A172 (cell line): ENCODE measurements around the gene KYNU. TPM values are rescaled to one million over a fixed set of nuclear protein-coding genes. Genes with fewer than 3 reads are reported as not detected.
A peak's percentile ranks its signal among the peaks of the same experiment; 100 is the strongest.
"Not testable (repeated sequence)": the region's sequence is repeated elsewhere in the genome, so short reads cannot be mapped to it uniquely, and the experiment has no call there.

Experiments
- DNase-seq: peaks from one replicate; pipeline ENCODE4 v3.0.0-alpha.2; 2015; ENCODE audit warnings: low spot score
- total RNA-seq: library from RNA; depleted of rRNA; stranded (reverse); fragments of >200 nt; shearing (Covaris generic); gene quantifications from 2 replicates; pipeline ENCODE4 v1.2.3, GENCODE V29; 2014; rRNA removed

KYNU gene
- total RNA-seq, result 1.4 and 3.9 TPM in 2 replicates

DNA sequence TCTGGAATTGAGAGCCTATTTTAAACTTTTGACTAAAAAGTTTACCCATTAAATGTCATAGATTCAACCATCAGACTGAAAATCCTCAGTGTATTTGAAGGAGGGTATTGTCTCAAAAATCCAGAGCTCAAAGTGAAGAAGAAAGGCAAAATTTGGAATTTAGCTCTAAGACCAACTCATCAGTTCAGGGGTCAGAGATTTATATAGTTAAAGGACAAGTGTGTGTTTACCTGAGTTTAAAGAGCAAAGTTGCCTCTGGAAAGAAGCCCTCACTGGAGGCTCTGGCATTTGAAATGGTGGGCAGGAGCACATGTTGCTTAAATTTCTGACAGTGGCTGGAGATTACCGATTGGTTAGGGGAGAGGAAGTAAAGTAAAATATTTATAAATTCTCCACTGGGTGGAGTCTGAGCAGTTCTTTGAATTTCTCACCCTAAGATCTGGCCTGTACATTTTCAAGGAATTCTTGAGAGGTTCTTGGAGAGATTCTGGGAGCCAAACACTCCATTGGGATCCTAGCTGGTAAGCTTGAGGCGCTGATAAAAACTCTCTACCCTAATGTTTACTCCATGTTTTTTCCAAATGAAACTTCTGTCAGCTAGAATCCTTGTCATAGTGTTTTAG lies at the start of gene KYNU:
KYNU (plus strand) TSS at position 449 of the 623 bp plus-strand sequence. CDS start 7,704 bp downstream, outside the sequence.
- DNase-seq, result no peak

DNA sequence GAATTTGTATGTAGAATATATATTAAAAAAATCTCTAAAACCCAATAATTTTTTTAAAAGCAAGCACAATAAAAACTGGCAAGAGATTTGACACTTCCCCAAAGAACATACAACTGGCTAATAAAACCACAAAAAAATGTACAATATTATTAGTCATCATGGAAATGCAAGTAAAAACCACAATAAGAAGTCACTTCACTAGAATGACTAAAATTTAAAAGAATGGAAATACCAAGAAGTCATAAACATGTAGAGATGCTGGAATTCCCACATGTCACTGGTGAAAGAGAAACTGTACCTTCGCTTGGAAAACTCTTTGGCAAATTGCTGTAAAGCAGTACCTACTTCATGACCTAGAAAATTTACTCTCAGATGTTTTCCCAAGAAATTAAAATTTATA lies 43.4 kb upstream of the KYNU start:
- DNase-seq, result peak; percentile 47

DNA sequence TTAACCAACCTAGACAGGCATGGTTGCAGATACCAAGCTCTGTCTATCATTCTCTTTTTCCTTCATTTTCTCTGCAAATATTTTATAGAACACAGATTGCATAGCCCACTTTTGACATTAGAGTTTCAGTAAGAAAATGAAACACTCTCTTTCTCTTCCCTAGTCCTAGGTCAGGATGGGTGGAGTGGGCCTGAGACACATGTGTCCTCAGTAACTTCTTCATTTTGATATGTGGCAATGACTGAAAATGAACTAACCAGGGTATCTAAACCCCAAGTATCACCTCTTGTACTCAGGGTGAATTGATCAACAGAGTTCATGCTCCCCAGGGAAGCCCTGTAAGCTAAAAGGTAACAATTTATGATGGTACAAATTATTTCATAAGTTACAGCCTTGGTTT lies 37.0 kb upstream of the KYNU start:
- no peak for DNase-seq

DNA sequence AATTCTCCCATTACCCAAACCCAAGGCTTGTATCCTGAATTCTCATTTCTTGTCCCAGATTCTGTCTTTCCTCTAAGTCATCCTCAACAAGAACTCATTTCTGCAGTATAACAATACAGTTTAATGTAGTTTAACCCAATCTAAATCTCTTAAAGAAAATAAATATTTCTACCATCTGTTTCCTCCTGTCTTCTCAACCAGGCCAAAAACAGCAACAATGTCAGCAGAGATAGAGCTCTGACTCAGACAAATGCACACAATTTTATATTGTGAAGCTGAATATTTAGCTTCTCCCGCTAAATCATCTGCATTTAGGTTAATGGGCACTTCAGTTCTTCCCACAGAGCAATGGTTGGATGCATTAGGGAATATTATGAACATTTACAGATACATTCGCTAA lies 35.7 kb upstream of the KYNU start:
- no peak for DNase-seq

DNA sequence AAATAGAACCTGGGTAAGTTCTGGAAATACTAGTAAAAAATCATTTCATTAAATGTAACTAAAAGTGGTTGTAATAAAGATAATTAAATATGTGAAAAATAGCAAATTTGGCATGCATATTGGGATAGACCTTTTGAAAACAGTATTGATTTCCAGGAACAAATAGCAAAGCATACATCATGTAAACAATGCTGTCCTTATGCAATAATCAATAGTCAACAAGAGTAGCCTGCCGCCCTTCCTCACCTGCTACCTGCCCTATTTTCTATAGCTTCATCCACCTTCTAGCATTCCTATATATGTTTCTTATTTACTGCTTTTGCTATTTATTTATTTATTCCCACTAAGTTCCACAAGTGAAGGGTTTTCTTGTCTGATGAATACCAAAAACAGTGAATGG lies 35.1 kb upstream of the KYNU start:
- DNase-seq, result no peak

DNA sequence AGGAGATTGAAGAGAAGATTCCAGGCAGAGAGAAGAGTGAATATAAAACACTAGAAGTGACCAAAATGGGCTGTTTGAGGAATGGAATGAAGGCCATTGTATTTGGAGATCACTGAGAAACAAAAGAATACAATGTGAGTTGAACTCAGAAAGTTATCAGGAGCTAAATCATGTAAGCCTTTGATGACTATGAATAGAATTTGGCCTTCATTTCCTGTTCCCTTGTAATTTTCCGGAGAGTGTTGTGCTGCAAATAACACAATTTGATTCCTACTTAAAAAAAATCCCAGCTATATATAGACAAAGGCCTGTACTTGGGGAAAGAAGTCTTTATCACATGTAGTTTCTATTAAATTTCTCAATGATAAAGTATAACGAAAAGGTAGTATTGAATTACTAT lies 33.7 kb upstream of the KYNU start:
- no peak for DNase-seq

DNA sequence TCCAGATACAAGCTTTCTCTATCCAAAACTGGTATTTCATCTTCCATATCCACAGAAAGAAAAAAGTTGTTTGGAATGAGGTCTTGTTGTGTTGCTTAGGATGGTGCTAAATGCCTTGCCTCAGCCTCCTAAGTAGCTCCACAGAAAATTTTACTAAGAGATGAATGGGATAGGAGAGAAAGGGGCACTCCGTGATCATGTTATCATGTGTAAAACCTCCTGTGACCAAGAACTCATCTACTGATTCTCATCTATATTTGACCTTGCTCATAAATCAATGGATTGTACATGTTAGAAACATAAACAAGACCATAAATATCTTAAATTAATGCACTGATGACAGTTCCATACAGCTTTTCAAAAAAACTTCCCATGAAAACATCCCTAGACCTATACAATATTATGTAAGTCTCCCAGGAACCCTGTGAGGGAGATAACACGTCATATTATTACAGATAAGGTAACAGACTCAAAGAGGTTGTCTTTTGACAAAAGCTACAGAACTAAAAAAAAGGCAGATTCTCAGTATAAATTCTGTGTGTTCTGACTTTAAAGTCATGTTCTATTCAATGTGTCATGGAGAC lies 29.3 kb upstream of the KYNU start:
- no peak for DNase-seq

DNA sequence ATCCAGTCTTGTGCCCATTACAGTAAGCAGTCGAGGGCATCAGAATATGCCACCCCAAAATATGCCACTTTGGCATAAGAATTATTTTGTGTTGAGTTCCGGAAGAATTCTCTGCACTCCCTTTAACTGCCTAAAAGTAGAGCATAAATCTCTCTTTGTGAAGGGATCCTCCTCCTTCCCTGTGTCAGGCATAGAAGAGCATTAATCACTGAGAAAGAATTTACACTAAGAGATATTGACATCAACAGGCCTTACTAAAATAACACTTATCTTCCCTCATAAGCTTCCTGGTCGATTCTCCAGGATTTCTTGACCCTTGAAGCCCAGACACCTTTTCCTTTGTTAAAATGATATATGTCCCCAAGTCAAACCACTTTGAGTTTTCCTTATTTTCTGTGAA lies 27.6 kb upstream of the KYNU start:
- no peak for DNase-seq

DNA sequence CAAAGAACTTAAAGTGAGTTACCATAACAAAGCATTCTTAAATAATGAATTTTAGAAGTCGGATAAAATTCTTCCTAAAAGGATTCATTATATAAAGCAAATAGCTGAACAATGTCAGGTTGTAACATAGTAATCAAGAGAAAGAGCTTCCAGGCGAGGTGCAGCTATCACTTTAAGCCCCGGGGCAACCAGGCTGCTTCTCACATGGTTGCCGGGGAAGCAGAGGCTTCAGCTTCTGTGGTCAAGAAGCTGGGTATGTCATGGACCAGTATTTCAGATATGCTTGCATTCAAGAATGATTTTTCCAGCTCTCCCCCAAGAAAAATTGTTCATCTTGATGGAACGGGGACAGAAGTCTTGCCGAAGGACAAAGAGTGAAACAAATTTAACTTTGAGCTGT lies 23.6 kb upstream of the KYNU start:
- DNase-seq, result no peak

DNA sequence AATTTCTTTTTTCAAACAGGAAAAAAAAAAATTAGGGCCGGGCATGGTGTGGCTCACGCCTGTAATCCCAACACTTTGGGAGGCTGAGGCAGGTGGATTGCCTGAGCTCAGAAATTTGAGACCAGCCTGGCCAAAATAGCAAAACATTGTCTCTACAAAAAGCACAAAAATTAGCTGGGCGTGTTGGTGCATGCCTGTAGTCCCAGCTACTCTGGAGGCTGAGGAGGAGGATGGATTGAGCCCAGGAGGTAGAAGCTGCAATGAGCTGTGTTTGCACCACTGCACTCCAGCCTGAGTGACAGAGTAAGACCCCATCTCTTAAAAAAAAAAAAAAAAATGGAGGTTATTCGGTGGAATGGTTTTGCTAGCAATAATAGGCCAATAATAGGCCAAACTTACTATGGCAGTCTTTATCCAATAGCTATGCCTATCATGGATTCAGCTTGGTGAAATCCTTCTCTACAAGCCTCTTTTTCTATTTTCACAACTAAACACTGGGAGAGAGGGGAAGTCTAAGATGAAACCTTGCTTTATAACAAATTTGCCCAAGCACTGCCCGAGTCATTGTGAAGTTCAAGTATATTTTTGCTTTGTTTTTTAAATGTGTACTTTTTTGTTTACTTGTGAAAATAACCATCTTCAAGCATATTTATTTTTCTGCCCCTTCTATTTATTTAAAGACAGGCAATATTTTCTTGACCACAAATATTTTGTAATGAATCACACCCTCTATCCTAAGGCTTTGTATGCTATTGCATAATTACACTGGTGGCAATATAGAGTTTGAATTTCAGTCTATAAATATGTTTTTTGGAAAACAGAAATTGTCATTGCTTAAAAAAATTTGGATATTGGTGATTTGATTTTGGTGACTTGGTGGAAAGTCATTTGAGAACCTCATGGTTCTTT lies 20.0 kb upstream of the KYNU start:
- no peak for DNase-seq

DNA sequence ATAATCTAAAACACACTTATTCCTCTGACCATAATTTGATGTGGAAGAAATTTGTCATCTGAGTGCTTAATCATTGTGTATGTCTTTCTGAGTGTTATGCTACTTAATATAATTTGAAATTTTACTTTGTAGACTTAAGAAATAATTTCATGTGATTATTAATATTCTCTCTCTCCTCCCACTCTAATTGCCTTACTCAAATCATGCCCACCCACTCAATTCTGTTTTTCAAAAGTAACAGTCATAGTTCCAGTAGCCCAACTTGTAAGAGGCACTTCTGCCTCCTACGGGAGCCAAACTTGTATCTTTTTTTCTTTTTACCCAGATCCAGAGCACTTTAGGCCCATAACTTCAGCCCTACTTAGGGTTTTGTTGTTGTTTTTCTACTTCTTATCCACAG lies 18.5 kb upstream of the KYNU start:
- no peak for DNase-seq

DNA sequence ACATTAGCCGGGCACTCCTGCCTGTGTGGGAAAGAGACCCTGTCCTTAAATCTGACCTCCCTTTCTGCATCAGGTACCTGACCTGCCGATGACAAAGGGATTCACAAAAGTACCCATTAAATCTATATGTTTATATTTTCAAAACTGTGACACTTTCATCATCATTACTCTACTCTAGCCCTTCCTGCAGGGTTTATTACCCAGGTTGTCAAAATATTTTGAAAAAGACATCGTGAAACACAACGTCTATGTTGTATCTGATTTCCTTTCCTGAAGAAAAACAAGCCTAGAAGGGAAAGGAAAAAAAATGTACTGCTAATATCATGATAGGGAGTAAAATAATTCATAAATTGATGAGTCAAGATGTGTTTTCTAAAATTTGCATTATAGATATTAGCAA lies 15.2 kb upstream of the KYNU start:
- DNase-seq, result no peak

DNA sequence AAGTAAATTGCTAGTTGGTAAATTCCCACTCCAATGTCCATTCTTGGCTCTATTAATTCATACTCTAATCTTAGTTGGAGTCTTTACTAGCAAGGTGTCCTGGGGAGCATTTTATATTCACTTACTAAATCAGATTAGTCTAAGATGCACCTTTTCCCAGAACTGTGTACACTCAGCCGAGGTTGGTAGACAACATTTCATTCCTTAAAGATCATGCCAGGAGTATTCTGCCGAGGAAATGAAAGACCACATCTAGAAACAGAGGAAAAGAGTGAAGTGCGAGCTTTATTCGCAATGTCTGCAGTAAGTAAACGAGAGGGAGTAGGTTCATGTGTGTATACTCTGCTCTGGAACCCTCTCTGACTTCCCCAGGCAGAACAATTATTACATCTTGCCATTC lies 14.6 kb upstream of the KYNU start:
- DNase-seq, result no peak

DNA sequence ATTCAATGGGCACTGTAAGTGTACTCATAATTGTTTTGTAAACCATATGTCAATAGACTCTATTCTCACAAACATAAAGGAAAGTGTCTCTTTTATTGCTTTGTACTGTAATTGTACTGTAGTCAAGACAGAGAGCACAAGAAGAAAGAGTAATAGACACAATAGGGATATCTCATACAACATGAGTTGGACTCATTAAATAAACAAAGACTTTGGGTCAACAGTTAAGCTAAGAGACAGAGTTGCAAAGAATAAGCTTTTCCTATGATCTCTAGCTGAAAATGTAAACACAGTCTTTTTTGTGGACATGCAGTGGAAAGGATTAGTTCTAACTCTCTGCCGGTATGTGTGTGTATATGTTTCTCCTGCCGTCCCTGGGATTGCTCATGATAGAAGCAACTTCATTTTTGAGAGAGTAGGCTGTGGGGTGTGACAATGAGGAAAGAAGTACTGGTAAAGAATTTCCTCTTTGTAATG lies 13.9 kb upstream of the KYNU start:
- no peak for DNase-seq

DNA sequence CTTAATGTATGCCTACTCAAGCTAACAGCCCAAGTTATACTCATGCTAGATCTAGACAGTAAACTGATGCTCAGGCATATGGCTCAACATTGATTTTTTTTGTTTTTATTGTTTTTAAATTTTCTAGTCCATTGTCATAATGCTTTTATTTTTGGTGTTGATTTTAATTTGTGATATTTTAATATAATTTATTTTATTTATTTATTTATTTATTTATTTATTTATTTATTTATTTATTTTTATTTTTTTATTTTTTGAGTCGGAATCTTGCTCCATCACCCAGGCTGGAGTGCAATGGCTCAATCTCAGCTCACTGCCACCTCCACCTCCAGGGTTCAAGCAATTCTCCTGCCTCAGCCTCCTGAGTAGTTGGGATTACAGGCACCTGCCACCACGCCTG lies 12.9 kb upstream of the KYNU start:
- DNase-seq, result not testable (repeated sequence)

DNA sequence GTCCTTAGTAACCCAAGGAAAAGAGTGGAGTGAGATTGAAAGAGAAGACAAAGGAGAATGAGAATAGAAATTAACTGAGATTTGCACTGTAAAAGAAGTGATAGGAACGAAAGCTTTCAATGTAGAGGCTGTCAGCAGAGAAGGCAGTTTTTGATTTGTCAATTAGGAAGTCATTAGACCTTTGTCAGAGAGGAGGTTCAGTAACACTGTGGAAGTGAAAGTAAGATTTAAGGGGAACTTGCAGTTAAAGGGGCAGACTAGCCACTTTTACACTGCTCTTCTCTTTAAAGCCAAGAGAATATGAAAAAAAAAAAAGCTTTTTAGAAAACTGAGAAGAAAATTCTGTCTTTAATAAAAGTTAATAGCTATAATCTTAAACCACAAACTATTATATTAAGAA lies 11.5 kb upstream of the KYNU start:
- no peak for DNase-seq

DNA sequence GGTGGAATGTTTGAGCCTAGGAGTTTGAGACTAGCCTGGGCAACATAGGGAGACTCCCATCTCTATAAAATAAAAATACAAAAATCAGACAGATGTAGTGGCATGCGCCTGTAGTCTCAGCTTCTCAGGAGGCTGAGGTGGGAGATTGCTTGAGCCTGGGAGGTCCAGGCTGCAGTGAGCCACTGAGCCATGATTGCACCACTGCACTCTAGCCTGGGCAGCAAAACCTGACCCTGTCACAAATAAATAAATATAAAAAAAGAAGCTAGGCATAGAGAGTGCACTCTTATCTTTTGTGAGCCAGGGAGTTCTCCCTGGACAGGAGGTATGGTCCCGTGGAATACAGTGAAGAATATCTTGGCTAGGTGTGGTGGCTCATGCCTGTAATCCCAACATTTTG lies 11.0 kb upstream of the KYNU start:
- no peak for DNase-seq

DNA sequence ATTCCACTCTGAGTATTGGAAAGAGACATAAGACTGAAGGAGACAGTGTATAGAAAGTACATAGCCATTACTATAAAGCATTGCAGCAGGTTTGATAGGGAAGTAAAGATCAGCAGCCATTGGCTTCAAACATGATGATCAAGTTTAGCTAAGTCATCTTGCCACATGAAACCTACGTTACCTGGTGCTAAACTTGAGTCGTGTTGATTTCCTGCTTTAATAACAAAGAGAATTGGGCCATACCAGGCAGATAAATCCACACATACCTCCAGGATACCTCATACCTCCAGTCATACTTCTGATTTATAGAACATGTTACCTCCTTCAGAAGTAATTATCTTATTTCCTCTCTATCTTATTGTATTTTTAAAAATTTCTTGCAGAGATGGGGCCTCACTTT lies 10.3 kb upstream of the KYNU start:
- no peak for DNase-seq

DNA sequence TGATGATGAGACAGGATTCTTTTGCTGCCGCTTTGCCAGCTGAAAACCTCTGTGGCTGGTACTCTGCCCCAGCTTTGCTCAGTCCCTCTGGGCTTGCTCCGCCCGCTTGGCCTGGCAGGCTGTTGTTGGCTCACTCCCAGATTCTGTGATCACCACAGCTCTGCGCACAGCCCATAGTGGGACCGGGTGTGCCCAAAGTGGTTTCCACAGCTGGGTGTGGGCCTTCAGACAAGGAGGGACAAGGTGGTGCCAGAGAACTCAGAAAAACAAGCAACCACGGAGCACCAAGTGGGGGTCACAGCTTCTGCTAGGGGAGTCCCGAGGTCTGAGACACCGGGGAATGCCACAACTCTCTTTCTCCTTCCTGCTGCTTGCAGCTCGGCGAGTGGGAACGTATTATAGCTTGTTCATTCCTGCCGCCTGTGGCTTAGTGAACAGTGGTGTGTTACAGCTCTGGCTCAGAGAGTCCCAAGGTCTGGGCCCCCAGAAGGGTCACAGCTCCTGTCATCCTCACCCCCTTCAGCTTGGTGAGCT lies 9.2 kb upstream of the KYNU start:
- peak; percentile 76 for DNase-seq

DNA sequence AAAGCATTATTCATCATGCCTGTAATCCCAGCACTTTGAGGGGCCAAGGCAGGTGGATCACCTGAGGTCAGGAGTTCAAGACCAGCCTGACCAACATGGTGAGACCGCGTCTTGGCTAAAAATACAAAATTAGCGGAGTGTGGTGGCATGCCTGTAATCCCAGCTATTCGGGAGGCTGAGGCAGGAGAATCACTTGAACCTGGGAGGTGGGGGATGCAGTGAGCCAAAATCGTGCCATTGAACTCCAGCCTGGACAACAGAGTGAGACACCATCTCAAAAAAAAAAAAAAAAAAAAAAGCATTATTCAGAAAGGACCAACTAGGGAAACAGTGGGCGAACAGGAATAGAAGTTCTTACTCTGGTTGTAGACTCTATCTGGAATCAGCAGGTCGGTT lies 8.4 kb upstream of the KYNU start:
- not testable (repeated sequence) for DNase-seq

DNA sequence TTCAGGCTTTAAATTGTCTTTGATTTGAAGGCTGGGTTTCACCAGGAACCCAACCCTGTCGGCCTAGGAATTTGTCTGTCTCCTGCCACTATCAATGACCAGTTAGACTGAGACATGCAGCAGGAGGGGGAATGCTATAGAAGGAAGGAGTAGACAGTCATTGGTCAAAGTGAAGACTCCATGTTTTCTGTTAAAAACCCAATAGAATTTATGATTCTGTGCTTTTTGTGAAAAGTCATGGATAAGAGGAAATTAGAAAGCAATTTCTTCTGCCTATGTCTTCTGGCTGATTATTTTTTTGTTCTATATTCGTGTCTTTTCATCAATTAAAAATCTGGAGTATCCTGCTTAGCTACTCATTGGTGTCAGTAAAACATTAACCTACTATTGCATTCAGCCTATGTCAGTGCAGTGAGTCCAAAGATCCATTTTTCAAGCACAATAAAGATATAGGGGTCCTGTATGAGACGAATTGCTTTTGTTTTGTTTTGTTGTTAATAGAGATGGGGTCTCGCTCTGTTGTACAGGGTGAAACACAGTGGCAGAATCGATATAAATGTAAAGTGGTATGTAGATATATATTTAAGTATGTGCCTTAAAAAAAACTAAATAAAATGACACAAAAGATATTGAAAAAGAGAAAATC lies 7.9 kb upstream of the KYNU start:
- no peak for DNase-seq

DNA sequence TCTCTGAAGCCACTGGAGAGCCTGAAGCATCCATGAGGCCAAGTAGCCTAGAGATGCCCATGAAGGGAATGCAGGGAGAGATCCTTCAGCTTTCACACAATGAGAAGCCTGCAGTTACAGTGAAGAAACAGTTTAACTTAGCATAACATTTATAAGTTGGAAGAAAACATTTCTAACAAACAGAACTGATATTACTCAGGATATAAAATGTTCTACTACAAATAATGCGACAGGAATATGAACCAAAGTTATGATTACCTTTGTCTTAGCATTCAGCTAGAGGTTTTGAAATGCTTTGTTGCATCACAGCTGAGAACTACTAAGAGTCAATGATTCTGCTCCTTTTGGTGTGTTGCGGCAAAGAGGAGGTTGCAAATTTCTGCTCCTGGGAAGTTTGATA lies 6.9 kb upstream of the KYNU start:
- DNase-seq, result no peak
